Adipocyte (in vitro differentiated cells): ENCODE data around the gene SPAG8.

Source experiments
- DNase-seq: peaks from one replicate; pipeline ENCODE4 v3.0.0-alpha.2; 2015; ENCODE audit warnings: low read depth
- H3K27me3 ChIP-seq: replicated peaks from 2 replicates; pipeline ENCODE4 v1.7.0; 2013; ENCODE audit warnings: mild to moderate bottlenecking, low read length, moderate library complexity; ENCODE audit not compliant: control insufficient read depth, insufficient read depth
- H3K36me3 ChIP-seq: 2 replicates; pipeline ENCODE4 v1.7.0; 2013; ENCODE audit warnings: low read length, mild to moderate bottlenecking, moderate library complexity; ENCODE audit not compliant: control insufficient read depth, insufficient read depth, severe bottlenecking
- H3K4me1 ChIP-seq: 2 replicates; pipeline ENCODE4 v1.7.0; 2013; ENCODE audit warnings: mild to moderate bottlenecking, low read length, moderate library complexity; ENCODE audit not compliant: control insufficient read depth, insufficient read depth
- H3K4me3 ChIP-seq: 2 replicates; pipeline ENCODE4 v1.7.0; 2013; ENCODE audit warnings: mild to moderate bottlenecking, low read length, moderate library complexity
- H3K9ac ChIP-seq: 2 replicates; pipeline ENCODE4 v1.7.0; 2013; ENCODE audit warnings: mild to moderate bottlenecking, low read length, moderate library complexity
- H3K9me3 ChIP-seq: 2 replicates; pipeline ENCODE4 v1.7.0; 2013; ENCODE audit warnings: mild to moderate bottlenecking, low read length, moderate library complexity; ENCODE audit not compliant: control insufficient read depth

SPAG8 gene

GRCh38 chr9:35763803-35764202 is 48.3 kb downstream of the SPAG8 start:
- H3K36me3 ChIP-seq, result no peaks in the 10 kb centered on the region
- H3K4me1 ChIP-seq, result peaks cover 5% of the 10 kb centered on the region
- no peaks in the 10 kb centered on the region for H3K27me3 ChIP-seq
- no peak overlapping the region for H3K9ac ChIP-seq
- no peak overlapping the region for H3K4me3 ChIP-seq
- no peaks in the 10 kb centered on the region for H3K9me3 ChIP-seq
- no peak for DNase-seq

DNA sequence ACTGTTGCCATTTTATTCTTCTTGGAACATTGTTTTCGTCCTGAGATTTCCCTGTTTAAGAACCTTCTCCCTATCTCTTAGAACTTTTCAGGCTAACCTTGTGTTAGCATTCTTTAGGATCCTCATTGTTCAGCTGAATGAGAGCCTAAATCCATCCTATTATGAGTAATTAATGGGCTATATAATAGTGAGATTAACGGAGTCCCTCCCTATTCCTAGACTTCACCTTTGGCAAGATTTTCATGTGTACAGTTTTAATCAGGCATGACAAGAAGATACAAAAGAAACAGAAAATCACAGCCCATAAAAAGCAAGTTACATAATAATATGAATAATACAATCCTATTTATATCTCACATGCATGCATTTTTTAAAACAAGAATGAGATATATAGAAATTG is 48.9 kb downstream of the SPAG8 start:
- H3K27me3 ChIP-seq, result no peaks in the 10 kb centered on the region
- no peaks in the 10 kb centered on the region for H3K36me3 ChIP-seq
- no peak for DNase-seq
- H3K4me3 ChIP-seq, result no peak overlapping the region
- no peaks in the 10 kb centered on the region for H3K9me3 ChIP-seq
- no peak overlapping the region for H3K9ac ChIP-seq
- H3K4me1 ChIP-seq, result peaks cover 11% of the 10 kb centered on the region

DNA sequence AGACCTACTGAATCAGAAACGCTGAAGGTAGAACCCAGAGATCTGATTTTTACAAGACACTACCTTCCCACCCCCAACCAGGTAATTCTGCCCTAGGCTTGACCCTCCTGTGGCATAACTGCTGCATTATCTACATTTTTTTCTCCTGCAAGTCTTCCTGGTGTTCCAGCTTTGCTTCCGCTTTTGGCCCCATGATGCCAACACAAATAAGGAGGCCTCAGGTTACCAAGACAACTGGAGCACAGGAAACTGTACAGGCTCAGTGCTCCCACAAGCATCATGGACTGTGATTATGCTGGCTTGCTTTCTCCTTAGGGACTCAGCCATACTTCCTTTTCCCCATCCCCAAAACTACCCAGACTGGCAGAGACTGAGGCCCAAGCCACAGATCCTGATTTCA is 51.4 kb downstream of the SPAG8 start:
- Histone ChIP-seq H3K9ac (no peak overlapping the region), H3K27me3 (no peaks in the 10 kb centered on the region), H3K9me3 (no peaks in the 10 kb centered on the region), H3K36me3 (no peaks in the 10 kb centered on the region), H3K4me3 (no peak overlapping the region), H3K4me1 (peaks cover 28% of the 10 kb centered on the region)
- DNase-seq, result peak; percentile 23

GRCh38 chr9:35759795-35760194 is 52.3 kb downstream of the SPAG8 start:
- DNase-seq, result no peak
- H3K4me3 ChIP-seq, result no peak overlapping the region
- H3K27me3 ChIP-seq, result no peaks in the 10 kb centered on the region
- no peak overlapping the region for H3K9ac ChIP-seq
- no peaks in the 10 kb centered on the region for H3K9me3 ChIP-seq
- H3K36me3 ChIP-seq, result peaks cover 7% of the 10 kb centered on the region
- peaks cover 28% of the 10 kb centered on the region for H3K4me1 ChIP-seq
